Body of pancreas (tissue), 4 donors: ENCODE measurements around the gene SLC18A2.

ENCODE experiments used
- POLR2A ChIP-seq, 3 donors: fragments of 450-650 bp; IDR thresholded peaks; one replicate each; pipeline ENCODE4 v1.6.1; 2016; ENCODE audit warnings: antibody characterized with exemption in 3 of 3, mild to moderate bottlenecking in 2 of 3
- TF ChIP-seq, protein P1 (sequence below), 7 experiments: fragments of 450-650 bp in 4 of 7; fragments of 200-600 bp in 3 of 7; sonication (generic) in 3 of 7; IDR thresholded peaks; one replicate each; pipeline ENCODE4 v1.5.1; 2016 to 2019; ENCODE audit warnings: antibody characterized with exemption in 7 of 7

DNA sequence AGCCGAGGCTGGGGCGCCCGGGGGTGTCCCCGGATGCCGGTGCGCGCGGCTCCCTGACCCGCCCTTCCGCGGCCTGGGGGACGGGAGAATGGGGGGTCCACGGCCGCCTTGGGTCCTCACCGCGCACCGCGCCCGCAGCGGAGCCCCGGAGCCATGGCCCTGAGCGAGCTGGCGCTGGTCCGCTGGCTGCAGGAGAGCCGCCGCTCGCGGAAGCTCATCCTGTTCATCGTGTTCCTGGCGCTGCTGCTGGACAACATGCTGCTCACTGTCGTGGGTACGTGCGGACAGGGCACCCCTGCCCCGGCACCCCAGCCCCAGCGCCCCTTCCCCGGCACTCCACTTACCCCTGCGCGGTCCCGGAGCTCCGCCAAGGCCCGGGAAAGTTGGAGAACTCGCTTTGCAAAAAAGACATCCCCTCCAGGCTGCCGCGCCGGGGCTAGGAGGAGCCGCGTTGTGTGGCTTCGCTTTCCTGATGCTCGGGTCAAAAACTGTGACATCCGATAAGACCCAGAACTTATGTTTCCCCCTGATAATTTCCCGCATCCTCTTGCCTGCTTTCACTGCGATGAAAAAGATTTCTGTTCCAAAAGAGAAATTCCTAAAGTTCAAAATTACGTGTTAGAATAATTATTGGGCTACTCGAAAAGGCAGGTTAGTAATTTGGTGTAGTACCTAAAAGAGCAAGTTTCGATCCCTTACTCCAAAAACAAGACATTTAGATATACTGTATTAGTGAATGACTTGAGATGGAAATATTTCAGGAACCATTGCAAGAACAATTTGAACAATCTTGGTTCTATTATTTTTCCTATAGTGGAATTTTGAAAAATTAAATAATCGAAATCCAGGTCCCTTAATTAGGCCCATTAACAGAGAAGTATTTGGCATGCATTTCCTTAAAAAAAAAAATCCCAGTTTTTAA lies 888 bp downstream of the SLC18A2 start:
- TF ChIP-seq, protein P1, sequence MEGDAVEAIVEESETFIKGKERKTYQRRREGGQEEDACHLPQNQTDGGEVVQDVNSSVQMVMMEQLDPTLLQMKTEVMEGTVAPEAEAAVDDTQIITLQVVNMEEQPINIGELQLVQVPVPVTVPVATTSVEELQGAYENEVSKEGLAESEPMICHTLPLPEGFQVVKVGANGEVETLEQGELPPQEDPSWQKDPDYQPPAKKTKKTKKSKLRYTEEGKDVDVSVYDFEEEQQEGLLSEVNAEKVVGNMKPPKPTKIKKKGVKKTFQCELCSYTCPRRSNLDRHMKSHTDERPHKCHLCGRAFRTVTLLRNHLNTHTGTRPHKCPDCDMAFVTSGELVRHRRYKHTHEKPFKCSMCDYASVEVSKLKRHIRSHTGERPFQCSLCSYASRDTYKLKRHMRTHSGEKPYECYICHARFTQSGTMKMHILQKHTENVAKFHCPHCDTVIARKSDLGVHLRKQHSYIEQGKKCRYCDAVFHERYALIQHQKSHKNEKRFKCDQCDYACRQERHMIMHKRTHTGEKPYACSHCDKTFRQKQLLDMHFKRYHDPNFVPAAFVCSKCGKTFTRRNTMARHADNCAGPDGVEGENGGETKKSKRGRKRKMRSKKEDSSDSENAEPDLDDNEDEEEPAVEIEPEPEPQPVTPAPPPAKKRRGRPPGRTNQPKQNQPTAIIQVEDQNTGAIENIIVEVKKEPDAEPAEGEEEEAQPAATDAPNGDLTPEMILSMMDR (IDR thresholded peaks at IDR 0.05) = no peak
- TF ChIP-seq POLR2A (IDR thresholded peaks at IDR 0.05) = no peak
